ENCODE measurements around the gene UBE2N.
A peak's percentile ranks its signal among the peaks of the same experiment; 100 is the strongest.
"Not testable (repeated sequence)": the region's sequence is repeated elsewhere in the genome, so short reads cannot be mapped to it uniquely, and the experiment has no call there.

Gene UBE2N

DNA sequence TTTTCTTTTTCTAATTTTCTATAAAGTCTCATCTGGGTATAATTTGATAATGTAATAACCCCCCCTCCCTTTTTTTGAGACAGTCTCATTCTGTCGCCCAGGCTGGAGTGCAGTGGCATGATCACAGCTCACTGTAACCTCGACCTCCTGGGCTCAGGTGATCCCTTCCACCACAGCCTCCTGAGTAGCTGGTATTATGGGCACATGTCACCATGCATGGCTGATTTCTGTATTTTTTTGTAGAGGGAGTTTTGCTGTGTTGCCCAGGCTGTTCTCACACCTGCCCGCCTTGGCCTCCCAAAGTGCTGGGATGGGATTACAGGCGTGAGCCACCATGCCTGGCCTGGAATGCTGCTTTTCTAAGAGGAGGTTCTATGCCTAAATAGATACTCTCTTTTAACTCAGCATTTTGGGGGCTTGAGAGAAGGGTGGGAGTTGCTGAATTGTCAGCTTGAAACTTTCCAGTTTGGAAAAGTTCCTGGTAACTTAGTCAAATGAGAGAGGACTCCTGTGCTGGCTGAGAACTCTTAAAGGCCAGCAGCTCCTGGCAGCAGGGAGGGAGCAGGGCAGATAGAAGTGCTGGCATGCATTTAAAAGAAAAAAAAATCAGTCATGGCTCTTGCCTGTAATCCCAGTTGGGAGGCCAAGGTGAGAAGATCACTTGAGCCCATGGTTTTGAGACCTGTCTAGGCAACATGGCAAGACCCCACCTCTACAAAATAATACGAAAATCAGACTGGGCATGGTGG is 51.0 kb downstream of the UBE2N start:
- TF ChIP-seq, protein P1, sequence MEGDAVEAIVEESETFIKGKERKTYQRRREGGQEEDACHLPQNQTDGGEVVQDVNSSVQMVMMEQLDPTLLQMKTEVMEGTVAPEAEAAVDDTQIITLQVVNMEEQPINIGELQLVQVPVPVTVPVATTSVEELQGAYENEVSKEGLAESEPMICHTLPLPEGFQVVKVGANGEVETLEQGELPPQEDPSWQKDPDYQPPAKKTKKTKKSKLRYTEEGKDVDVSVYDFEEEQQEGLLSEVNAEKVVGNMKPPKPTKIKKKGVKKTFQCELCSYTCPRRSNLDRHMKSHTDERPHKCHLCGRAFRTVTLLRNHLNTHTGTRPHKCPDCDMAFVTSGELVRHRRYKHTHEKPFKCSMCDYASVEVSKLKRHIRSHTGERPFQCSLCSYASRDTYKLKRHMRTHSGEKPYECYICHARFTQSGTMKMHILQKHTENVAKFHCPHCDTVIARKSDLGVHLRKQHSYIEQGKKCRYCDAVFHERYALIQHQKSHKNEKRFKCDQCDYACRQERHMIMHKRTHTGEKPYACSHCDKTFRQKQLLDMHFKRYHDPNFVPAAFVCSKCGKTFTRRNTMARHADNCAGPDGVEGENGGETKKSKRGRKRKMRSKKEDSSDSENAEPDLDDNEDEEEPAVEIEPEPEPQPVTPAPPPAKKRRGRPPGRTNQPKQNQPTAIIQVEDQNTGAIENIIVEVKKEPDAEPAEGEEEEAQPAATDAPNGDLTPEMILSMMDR (IDR thresholded peaks at IDR 0.05; ENCODE audit: borderline replicate concordance, control extremely low read depth, extremely low read depth, insufficient read depth, missing control alignments): no peak
- in situ Hi-C loops (cut with MboI; ENCODE audit: low sequenced_read_pairs, unreplicated experiment): loop anchor here (25.0 kb wide), 1 partner anchor 253 kb away; no protein-coding TSS in a partner anchor
- DNase-seq (ENCODE audit: low spot score): no peak

DNA sequence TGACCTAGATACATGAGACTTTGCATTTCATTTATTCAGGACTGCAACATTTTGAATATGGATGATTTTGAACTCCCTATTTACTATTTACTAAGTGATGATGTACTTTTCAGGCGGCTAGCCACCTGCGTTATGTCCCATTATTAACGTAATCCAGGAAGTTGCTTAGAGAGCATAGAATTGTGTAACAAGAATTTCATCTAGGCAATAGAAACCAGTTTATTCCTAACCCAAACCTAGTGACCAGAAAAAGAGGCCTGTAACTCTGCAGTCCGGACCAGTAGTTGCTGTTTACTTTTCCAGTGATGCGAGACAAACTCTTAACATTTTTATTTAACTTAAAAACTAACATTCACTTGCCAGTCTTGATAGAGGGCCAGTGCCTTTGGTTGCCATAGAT is 51.7 kb downstream of the UBE2N start:
- no peak for DNase-seq (ENCODE audit: low spot score)
- TF ChIP-seq, protein P1 (IDR thresholded peaks at IDR 0.05; ENCODE audit: borderline replicate concordance, control extremely low read depth, extremely low read depth, insufficient read depth, missing control alignments): no peak
- in situ Hi-C loops (cut with MboI; ENCODE audit: low sequenced_read_pairs, unreplicated experiment): loop anchor here (25.0 kb wide), 1 partner anchor 253 kb away; no protein-coding TSS in a partner anchor

DNA sequence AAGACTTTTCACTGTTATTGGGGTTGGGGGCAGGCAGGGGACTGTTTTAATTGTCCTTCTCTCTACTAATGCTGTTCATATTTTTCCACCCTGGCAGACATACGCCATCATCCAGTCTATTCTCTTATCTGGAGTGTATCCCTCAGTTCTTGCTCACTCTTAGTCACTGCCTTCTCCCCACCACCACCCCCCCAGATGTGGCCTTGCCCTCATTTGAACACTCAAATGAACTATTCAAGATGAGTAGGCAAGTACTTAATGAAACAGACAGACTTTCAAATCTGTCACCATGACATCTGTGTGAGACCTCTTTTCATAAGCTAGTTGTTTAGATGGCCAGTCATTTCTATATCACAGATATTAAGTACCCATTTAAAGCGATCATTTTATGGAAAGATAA is 54.0 kb downstream of the UBE2N start:
- peak; percentile 35 for DNase-seq (ENCODE audit: low spot score)
- TF ChIP-seq, protein P1 (IDR thresholded peaks at IDR 0.05; ENCODE audit: borderline replicate concordance, control extremely low read depth, extremely low read depth, insufficient read depth, missing control alignments): no peak
- in situ Hi-C loops (cut with MboI; ENCODE audit: low sequenced_read_pairs, unreplicated experiment): loop anchor here (25.0 kb wide), 1 partner anchor 250 kb away; no protein-coding TSS in a partner anchor

DNA sequence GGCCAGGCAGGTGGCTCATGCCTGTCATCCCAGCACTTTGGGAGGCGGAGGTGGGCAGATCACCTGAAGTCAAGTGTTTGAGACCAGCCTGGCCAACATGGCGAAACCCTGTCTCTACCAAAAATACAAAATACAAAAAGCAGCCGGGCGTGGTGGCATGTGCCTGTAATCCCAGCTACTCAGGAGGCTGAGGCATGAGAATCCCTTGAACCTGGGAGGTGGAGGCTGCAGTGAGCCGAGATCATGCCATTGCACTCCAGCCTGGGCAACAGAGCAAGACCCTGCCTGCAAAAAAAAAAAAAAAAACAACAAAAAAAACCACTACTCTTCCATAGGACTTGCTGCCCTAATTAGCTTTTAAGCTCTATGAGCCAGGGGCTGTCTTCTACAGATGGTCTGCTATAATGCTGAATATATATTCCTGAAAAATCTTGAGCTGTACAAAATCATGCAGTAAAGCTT is 59.7 kb downstream of the UBE2N start:
- DNase-seq (ENCODE audit: low spot score): not testable (repeated sequence)
- in situ Hi-C loops (cut with MboI; ENCODE audit: low sequenced_read_pairs, unreplicated experiment): loop anchor here (25.0 kb wide), 1 partner anchor 245 kb away; no protein-coding TSS in a partner anchor

DNA sequence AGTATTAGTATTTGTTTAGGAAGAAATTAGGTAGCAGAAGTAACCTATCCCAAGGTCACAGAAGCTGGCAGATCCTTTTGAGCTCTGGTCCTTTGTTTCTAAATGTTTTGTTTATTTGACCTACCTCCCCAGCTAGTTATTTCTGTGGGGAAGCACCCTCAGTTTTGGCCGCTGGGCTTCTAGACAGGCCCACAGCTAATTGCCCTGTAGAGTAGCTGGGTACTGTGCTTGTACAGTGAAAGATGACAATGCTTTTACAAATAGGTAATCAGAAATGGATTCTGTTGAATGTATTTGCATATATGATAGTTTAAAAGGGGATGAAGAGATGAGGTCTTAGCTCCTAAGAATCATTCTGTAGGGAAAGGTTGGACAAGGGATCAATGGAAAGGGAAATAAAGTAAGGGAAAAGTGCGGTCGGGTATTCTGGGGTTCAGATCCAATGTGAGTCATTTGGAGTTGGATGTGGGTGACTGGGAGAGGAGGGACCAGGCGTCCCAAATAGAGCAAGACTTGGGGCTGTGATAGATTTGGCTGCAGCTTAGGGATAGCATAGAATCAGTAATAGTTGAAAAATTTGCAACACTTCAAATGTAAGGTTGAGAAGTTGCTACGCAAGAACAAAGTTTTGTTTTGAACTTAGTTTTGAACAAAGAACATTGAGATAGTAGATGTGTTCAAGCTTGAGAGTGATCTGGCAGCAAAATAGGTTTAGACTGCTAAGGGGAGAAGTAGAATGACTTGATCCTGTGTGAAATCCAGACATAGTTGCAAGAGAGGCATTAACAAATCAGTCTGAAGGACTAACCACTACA is 60.4 kb downstream of the UBE2N start:
- in situ Hi-C loops (cut with MboI; ENCODE audit: low sequenced_read_pairs, unreplicated experiment): loop anchor here (25.0 kb wide), 1 partner anchor 244 kb away; no protein-coding TSS in a partner anchor
- no peak for DNase-seq (ENCODE audit: low spot score)
- TF ChIP-seq, protein P1 (IDR thresholded peaks at IDR 0.05; ENCODE audit: borderline replicate concordance, control extremely low read depth, extremely low read depth, insufficient read depth, missing control alignments): no peak

DNA sequence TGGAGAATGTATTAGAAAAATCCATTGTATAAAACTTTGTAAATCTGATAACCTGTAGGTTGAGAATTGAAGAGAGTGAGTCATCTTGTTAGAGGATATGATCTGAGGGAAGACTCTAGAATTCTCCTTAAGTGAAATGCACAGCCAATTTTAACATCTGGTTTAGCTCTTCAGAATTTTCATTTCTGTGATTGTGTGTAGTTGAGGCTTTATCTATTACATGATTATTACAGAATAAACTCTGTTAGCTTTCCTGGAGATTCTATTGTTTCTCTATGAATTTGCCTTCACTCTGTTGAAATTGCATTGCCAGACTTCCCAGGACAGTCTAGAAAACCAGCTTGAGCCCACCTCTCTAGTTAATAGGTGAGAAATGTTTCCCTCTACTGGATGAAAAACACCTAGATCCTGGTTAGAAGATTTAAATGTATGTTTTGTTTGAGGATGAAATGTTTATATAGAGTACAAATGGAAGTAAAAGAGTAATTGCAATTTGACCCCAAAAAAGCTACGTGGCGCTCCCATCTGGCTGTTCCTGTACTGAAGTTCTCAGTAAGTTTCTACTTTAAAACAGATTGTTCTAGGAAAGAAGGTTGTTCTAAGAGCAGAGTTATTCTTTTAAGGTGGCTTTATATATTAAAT is 61.1 kb downstream of the UBE2N start:
- in situ Hi-C loops (cut with MboI; ENCODE audit: low sequenced_read_pairs, unreplicated experiment): loop anchor here (25.0 kb wide), 1 partner anchor 243 kb away; no protein-coding TSS in a partner anchor
- DNase-seq (ENCODE audit: low spot score): no peak
- TF ChIP-seq, protein P1 (IDR thresholded peaks at IDR 0.05; ENCODE audit: borderline replicate concordance, control extremely low read depth, extremely low read depth, insufficient read depth, missing control alignments): no peak

Measured in GM13976 (cell line).